GM12801 (cell line): ENCODE results near the gene DIMT1.

Experiments used
- TF ChIP-seq, protein P1 (sequence below): IDR thresholded peaks from one replicate; pipeline ENCODE4 v1.5.1; 2011; ENCODE audit warnings: control low read depth; ENCODE audit not compliant: insufficient read length; ENCODE audit errors: extremely low read depth

The DIMT1 gene

DNA sequence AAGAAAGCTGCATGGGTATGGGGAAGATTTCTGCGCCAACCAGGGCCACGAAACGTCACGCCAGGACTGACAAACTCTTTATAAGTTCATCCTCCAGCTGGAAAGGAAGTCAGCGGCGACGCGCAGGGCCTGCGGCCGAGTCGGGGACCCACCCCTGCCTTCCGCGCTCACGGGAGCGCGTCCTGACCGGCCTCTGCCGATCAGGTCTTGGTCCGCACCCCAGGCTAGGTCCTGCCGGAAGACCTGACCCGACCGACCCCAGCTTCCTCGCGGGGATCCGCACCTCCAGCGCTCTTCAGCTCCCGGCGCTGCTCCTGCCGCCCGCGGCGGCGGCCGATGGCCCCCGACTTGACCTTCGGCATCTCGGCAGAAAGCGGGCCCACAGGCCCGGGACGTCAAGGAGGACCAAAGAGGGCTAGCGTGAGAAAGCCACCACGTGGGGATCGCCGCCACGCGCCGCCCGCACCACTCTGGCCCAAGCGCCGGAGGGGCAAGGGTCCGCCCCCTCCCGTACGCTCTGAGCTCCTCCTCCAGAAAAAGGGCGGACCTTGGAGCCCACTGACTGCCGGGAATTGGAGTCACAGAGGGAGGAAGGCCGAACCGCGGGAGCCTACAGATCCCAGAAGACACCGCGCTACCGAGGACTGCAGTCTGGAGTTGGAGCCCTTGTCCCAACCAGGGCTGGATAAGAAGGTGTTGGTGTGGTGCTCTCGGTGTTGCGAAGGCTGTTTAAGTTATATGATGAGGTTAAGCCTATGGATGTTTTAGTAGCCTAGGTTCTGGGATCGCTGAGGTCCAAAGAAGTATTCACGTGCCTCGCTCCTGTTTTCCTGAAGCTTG lies at the start of gene DIMT1:
Gene DIMT1 (minus strand): TSS at position 495 of the 840 bp plus-strand sequence. CDS start 133 bp downstream, at position 362.
- TF ChIP-seq, protein P1, sequence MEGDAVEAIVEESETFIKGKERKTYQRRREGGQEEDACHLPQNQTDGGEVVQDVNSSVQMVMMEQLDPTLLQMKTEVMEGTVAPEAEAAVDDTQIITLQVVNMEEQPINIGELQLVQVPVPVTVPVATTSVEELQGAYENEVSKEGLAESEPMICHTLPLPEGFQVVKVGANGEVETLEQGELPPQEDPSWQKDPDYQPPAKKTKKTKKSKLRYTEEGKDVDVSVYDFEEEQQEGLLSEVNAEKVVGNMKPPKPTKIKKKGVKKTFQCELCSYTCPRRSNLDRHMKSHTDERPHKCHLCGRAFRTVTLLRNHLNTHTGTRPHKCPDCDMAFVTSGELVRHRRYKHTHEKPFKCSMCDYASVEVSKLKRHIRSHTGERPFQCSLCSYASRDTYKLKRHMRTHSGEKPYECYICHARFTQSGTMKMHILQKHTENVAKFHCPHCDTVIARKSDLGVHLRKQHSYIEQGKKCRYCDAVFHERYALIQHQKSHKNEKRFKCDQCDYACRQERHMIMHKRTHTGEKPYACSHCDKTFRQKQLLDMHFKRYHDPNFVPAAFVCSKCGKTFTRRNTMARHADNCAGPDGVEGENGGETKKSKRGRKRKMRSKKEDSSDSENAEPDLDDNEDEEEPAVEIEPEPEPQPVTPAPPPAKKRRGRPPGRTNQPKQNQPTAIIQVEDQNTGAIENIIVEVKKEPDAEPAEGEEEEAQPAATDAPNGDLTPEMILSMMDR: no peak

DNA sequence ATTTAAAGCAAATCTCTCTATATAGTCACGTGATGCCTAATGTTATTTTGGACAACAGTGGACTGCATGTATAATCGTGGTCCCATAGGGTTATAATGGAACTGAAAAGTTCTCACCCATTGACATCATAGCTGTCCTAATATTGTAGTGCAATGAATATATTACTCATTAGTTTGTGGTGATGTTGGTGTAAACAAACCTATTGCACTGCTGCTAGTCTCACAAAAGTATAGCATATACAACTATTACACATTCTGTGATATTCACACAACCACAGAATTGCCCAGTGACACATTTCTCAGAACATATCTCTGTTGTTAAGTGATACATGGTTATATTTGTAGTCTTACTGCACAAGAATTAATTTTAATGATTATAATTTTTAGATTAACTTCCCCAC lies 46.6 kb upstream of the DIMT1 start:
- TF ChIP-seq, protein P1: no peak

DNA sequence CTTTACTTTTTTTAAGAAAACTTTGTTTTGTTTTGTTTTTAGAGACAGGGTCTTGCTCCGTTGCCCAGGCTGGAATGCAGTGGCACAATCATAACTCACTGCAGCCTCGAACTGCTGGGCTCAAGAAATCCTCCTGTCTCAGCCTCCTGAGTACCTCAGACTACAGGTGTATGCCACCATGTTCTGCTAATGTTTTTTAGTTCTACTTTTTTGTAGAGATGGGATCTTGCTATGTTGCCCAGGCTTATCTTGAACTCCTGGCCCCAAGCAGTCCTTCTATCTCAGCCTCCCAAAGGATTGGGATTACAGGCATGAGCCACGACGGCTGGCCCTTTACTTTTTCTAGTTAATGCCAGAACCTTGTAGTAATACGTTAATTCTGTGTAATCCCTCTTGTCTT lies 44.8 kb upstream of the DIMT1 start:
- TF ChIP-seq, protein P1: no peak

DNA sequence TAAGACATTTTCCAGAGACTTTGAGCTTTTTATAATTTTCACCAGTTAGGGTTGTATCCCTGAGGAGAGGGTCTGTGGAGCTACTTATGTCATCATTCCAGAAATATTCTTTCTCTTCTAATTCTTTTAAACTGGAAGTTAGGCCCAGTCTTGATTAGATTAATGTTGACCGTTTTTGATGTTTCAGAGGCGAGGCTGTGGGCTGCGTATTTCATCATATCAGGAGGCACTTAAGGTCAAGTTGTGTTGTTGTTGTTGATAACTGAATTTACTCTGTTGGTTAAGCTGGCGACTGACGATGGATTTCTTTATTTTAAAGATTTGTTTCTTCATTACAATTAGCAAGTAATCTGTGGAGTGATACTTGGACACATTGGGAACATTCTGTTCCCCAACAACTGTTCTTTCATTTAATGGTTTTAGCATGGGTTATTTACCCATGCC lies 28.9 kb upstream of the DIMT1 start:
- TF ChIP-seq, protein P1: no peak

DNA sequence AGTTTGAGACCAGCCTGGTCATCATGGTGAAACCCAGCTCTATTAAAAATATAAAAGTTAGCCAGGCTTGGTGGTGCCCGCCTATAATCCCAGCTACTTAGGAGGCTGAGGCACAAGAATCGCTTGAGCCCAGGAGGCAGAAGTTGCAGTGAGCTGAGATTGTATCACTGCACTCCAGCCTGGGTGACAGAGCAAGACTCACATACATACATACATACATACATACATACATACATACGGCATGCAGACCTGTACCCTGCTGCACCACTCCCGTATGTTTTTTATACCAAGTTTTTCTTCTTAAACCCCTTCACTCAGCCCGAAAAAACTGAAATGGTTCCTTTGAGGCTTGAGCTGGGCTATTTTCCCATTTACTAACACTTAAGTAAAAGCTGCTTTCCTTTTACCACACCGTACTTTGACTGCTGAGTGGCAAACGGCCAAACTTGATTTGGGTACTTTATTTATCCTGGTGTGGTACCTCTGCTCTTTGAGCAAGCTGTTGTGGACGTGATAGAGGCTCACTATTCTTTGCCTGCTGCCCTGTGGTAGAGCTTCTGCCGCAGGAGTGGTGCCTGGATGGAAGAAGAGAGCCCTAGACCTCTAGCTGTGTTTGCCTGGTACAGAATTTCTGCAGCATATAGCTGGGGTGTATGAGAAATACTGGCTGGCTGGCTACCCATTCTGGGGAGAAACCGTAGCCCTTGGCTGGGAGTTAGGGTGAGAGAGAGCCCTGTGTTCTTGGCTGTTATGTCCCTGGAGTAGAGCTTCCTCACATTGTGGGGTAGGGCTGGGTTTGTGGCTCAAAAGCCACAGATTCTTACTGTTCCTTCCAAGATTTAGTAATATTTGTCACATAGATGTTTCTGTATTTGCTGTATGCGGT lies 28.3 kb upstream of the DIMT1 start:
- TF ChIP-seq, protein P1: no peak

DNA sequence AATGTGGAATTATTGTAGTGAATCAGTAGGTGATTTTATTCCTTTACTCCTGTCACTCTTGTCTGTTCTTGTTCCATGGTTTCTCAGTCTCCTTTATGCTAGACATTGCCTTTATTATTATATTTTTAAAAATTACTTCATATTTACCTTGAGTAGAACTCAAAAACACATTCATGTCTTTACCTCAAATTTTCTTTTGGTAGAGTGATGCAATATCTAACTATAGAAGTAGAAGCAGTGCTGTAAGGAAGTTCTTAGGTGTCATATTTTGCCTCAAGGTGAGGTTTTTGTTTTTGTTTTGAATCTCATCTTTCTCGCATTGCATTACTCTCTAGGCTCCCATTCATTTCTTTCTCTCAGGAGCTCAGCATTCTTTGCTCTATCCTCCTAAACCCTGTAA lies 21.1 kb upstream of the DIMT1 start:
- TF ChIP-seq, protein P1: no peak

DNA sequence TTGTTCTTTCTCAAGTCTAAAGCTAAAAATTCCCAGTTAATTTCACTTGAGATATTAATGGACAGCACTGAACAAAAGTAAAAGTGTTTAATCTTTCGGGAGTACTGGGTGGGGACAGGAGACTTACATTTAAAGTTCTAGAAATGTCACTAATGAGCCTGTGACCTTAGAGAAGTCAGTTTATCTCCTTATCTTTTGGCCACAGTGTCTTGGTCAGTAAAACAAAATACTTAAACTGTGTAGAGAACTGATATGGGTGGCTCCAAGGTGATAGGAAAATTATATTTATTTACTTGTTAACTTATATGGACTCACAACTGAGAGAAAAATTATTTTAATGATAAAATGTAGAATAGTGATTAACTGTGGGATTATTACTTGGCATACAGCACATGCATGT lies 17.7 kb upstream of the DIMT1 start:
- TF ChIP-seq, protein P1: no peak
